GM04504 (cell line): ENCODE results near the gene ELMOD1.

ENCODE experiments used
- DNase-seq: peaks from one replicate; pipeline ENCODE4 v3.0.0-alpha.2; 2012; ENCODE audit warnings: low read depth

ELMOD1 gene

GRCh38 chr11:107583629-107584195 lies 7.2 kb upstream of the ELMOD1 start:
- no peak for DNase-seq

GRCh38 chr11:107587306-107587979 lies 3.5 kb upstream of the ELMOD1 start:
- no peak for DNase-seq

GRCh38 chr11:107591378-107592230 lies 657 bp downstream of the ELMOD1 start:
- DNase-seq, result no peak

GRCh38 chr11:107592231-107592590 lies 1.3 kb downstream of the ELMOD1 start:
- DNase-seq, result no peak

- DNase-seq, result no peak
These were observed 1.9 kb downstream of the ELMOD1 start for GRCh38 chr11:107592813-107593212.

GRCh38 chr11:107593951-107594350 lies 3.0 kb downstream of the ELMOD1 start:
- DNase-seq, result no peak

- DNase-seq, result no peak
These were observed 3.8 kb downstream of the ELMOD1 start for GRCh38 chr11:107594736-107595135.

- no peak for DNase-seq
These were observed 7.5 kb downstream of the ELMOD1 start for GRCh38 chr11:107598225-107599139.

- no peak for DNase-seq
These were observed 14.4 kb downstream of the ELMOD1 start for GRCh38 chr11:107605061-107606006.

- no peak for DNase-seq
These were observed 15.2 kb downstream of the ELMOD1 start for GRCh38 chr11:107606141-107606540.

GRCh38 chr11:107608809-107609208 lies 17.9 kb downstream of the ELMOD1 start:
- no peak for DNase-seq

- DNase-seq, result no peak
These were observed 18.7 kb downstream of the ELMOD1 start for GRCh38 chr11:107609400-107610218.

GRCh38 chr11:107612445-107612844 lies 21.5 kb downstream of the ELMOD1 start:
- DNase-seq, result no peak

GRCh38 chr11:107619926-107620325 lies 29.0 kb downstream of the ELMOD1 start:
- no peak for DNase-seq

GRCh38 chr11:107621081-107621480 lies 30.1 kb downstream of the ELMOD1 start:
- DNase-seq, result no peak

GRCh38 chr11:107623183-107623582 lies 32.2 kb downstream of the ELMOD1 start:
- DNase-seq, result no peak

- no peak for DNase-seq
These were observed 34.2 kb downstream of the ELMOD1 start for GRCh38 chr11:107624983-107625684.

- DNase-seq, result no peak
These were observed 34.7 kb downstream of the ELMOD1 start for GRCh38 chr11:107625685-107625989.

GRCh38 chr11:107631043-107631442 lies 40.1 kb downstream of the ELMOD1 start:
- no peak for DNase-seq

- no peak for DNase-seq
These were observed 41.0 kb downstream of the ELMOD1 start for GRCh38 chr11:107631931-107632330.
